Tibial nerve (tissue), 4 donors: Measurements from ENCODE around the gene DPP10.

Experiments
- CTCF ChIP-seq, 5 experiments: fragments of 200-600 bp in 3 of 5; fragments of 450-650 bp in 2 of 5; sonication (generic) in 3 of 5; IDR thresholded peaks; one replicate each; pipeline ENCODE4 v1.5.1; 2016 to 2019; ENCODE audit warnings: antibody characterized with exemption in 5 of 5, mild to moderate bottlenecking in 3 of 5, moderate library complexity in 2 of 5
- EP300 ChIP-seq, 2 donors: sonication (generic); formaldehyde crosslinking; IDR thresholded peaks; one replicate each; pipeline ENCODE4 v1.6.1; 2017; ENCODE audit warnings: antibody characterized with exemption in 2 of 2, mild to moderate bottlenecking in 1 of 2
- POLR2A ChIP-seq, 2 donors: fragments of 450-650 bp; IDR thresholded peaks; one replicate each; pipeline ENCODE4 v1.6.1; 2017; ENCODE audit warnings: antibody characterized with exemption in 2 of 2, mild to moderate bottlenecking in 2 of 2, moderate library complexity in 2 of 2

GRCh38 chr2:115779085-115779632 is 1336.7 kb downstream of the DPP10 start:
- no peak for TF ChIP-seq CTCF (IDR thresholded peaks at IDR 0.05)
- no peak for TF ChIP-seq EP300 (IDR thresholded peaks at IDR 0.05)
- no peak for TF ChIP-seq POLR2A (IDR thresholded peaks at IDR 0.05)
